Tongue (tissue), 2 donors: ENCODE measurements around the gene GGPS1. TPM values are rescaled to one million over a fixed set of nuclear protein-coding genes. Genes with fewer than 3 reads are reported as not detected.

Experiments used
- small RNA-seq: library from RNA; depleted of rRNA; stranded (forward); fragments of <200 nt; gene quantifications from one replicate; pipeline ENCODE3, GENCODE V24; 2014; ENCODE audit warnings: low replicate concordance
- total RNA-seq: library from RNA; depleted of rRNA; stranded (reverse); fragments of >200 nt; gene quantifications from one replicate; pipeline ENCODE4 v1.2.3, GENCODE V29; 2014

GGPS1 gene
- total RNA-seq, 1 donor from 2014 or later = 24.2 TPM

Small RNA genes lying within 50 kb of the gene (small RNA-seq; reads per million reads assigned to genes)
- not detected for gene AL391994.1

Other genes with a start within 250 kb of the GGPS1 start
- gene TOMM20, start 199.7 kb upstream of the GGPS1 start, total RNA-seq = 95.4 TPM
- 41.7 TPM for gene RBM34, start 167.3 kb upstream of the GGPS1 start, total RNA-seq
- gene ARID4B, start 391 bp upstream of the GGPS1 start, total RNA-seq = 54.7 TPM
- gene TBCE, start 38.9 kb downstream of the GGPS1 start, total RNA-seq = 21.7 TPM
- 96.2 TPM for gene B3GALNT2, start 175.9 kb downstream of the GGPS1 start, total RNA-seq